Prostate gland (tissue), 2 donors: ENCODE measurements around the gene PRR23E. TPM values are rescaled to one million over a fixed set of nuclear protein-coding genes. Genes with fewer than 3 reads are reported as not detected.

ENCODE experiments used
- DNase-seq: peaks from one replicate; pipeline ENCODE4 v3.0.0-alpha.2; 2019; ENCODE audit warnings: low spot score
- H3K27ac ChIP-seq, 2 donors: fragments of 200-600 bp; sonication (generic); 2 replicates each; pipeline ENCODE4 v1.5.1; 2017 to 2019
- H3K27me3 ChIP-seq: fragments of 200-600 bp; sonication (generic); replicated peaks from 2 replicates; pipeline ENCODE4 v1.5.1; 2019; ENCODE audit not compliant: insufficient read depth
- H3K36me3 ChIP-seq, 2 donors: fragments of 200-600 bp; sonication (generic); 1 replicate in 1 of 2; 2 replicates in 1 of 2; pipeline versions ENCODE4 v1.5.1 to v1.8.1; 2017 to 2019
- H3K4me1 ChIP-seq: fragments of 200-600 bp; sonication (generic); replicated peaks from 2 replicates; pipeline ENCODE4 v1.5.1; 2019
- H3K4me3 ChIP-seq, 2 donors: fragments of 200-600 bp; sonication (generic); 2 replicates each; pipeline ENCODE4 v1.5.1; 2017 to 2019
- H3K9me3 ChIP-seq: fragments of 200-600 bp; sonication (generic); 2 replicates; pipeline ENCODE4 v1.5.1; 2017
- POLR2A ChIP-seq: fragments of 450-650 bp; IDR thresholded peaks from one replicate; pipeline ENCODE4 v1.6.1; 2016; ENCODE audit warnings: antibody characterized with exemption, mild to moderate bottlenecking
- POLR2AphosphoS5 ChIP-seq: sonication (generic); formaldehyde crosslinking; IDR thresholded peaks from one replicate; pipeline ENCODE4 v1.6.1; 2017; ENCODE audit warnings: antibody characterized with exemption
- WGBS: methylation state at CpG from one replicate; pipeline ENCODE4 v1.1.5; 2018; 5-methylcytosine and 5-hydroxymethylcytosine counted together
- intact Hi-C: fragments of 100-400 bp; cut with DNase I; formaldehyde crosslinking; loops from one replicate; pipeline ENCODE4 v1.14.2; 2022
- total RNA-seq, 2 donors: library from RNA; depleted of rRNA; stranded (reverse); fragments of >200 nt; gene quantifications; one replicate each; pipeline ENCODE4 v1.1.0, GENCODE V29; 2016
- TF ChIP-seq, protein P1 (sequence below), 4 experiments: fragments of 200-600 bp in 2 of 4; fragments of 450-650 bp in 2 of 4; sonication (generic) in 2 of 4; IDR thresholded peaks; 1 replicate in 3 of 4; 2 replicates in 1 of 4; pipeline ENCODE4 v1.5.1; 2016 to 2019; ENCODE audit warnings: antibody characterized with exemption in 4 of 4, mild to moderate bottlenecking in 2 of 4, moderate library complexity in 2 of 4

The PRR23E gene
- total RNA-seq, 2 donors from 2014 or later, result not detected

DNA sequence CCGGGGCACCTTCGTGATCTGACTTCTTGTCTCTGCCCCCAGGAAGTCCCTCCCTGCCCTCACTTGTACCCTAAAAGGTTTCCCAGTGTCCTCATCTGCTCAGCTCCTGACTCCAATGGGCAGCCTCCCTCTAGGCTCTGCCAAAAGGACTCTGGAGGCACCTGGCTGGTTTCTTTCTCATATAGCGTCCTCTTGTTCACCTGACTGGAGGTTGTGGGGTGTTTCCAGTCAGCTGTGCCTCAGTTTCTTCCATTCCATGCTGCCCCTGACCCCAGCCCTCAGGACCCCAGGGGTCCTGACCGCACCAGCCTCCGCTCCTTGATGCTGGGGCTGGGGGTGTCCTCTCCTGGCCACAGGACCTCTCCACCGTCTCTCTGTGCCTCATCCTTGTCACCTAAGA is 2.5 kb downstream of the PRR23E start:
- DNase-seq, result no peak
- intact Hi-C loops, result no loop called here
- Histone ChIP-seq H3K36me3 (no peaks in the 10 kb centered on the region), H3K4me3 (no peak overlapping the region), H3K27ac (no peak overlapping the region), H3K27me3 (no peaks in the 10 kb centered on the region), H3K4me1 (no peaks in the 10 kb centered on the region), H3K9me3 (no peaks in the 10 kb centered on the region)
- 93% methylated on average over 6 of the region's 6 CpGs for WGBS
- TF ChIP-seq, protein P1, sequence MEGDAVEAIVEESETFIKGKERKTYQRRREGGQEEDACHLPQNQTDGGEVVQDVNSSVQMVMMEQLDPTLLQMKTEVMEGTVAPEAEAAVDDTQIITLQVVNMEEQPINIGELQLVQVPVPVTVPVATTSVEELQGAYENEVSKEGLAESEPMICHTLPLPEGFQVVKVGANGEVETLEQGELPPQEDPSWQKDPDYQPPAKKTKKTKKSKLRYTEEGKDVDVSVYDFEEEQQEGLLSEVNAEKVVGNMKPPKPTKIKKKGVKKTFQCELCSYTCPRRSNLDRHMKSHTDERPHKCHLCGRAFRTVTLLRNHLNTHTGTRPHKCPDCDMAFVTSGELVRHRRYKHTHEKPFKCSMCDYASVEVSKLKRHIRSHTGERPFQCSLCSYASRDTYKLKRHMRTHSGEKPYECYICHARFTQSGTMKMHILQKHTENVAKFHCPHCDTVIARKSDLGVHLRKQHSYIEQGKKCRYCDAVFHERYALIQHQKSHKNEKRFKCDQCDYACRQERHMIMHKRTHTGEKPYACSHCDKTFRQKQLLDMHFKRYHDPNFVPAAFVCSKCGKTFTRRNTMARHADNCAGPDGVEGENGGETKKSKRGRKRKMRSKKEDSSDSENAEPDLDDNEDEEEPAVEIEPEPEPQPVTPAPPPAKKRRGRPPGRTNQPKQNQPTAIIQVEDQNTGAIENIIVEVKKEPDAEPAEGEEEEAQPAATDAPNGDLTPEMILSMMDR (IDR thresholded peaks at IDR 0.05), result no peak
- TF ChIP-seq POLR2AphosphoS5 (no peak), POLR2A (no peak)

DNA sequence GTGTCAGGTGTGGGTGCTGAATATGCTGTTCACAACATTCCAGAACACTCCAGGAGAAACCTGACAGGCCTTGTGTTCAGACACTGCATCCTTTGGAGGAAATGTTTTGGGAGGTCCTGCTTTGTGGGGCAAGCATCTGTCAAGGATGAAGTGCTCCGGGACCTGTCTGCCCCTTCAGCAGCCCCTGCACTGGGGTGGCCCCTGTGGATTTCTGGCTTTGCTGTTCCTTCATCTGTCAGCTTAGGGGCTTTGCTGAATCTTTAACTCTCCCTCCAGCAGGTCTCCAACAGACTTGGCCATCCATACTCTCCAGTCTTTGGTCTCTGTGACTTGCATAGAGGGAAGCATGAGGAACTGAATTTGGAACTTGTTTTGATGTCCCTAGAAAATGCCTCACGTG is 3.1 kb downstream of the PRR23E start:
- Histone ChIP-seq H3K4me3 (no peak overlapping the region), H3K27ac (no peak overlapping the region), H3K36me3 (no peaks in the 10 kb centered on the region), H3K9me3 (no peaks in the 10 kb centered on the region), H3K4me1 (no peaks in the 10 kb centered on the region), H3K27me3 (no peaks in the 10 kb centered on the region)
- WGBS, result 72% methylated on average over 2 of the region's 2 CpGs
- DNase-seq, result no peak
- intact Hi-C loops, result no loop called here
- TF ChIP-seq POLR2A, result no peak
- TF ChIP-seq POLR2AphosphoS5, result no peak
- TF ChIP-seq, protein P1 (IDR thresholded peaks at IDR 0.05), result no peak

DNA sequence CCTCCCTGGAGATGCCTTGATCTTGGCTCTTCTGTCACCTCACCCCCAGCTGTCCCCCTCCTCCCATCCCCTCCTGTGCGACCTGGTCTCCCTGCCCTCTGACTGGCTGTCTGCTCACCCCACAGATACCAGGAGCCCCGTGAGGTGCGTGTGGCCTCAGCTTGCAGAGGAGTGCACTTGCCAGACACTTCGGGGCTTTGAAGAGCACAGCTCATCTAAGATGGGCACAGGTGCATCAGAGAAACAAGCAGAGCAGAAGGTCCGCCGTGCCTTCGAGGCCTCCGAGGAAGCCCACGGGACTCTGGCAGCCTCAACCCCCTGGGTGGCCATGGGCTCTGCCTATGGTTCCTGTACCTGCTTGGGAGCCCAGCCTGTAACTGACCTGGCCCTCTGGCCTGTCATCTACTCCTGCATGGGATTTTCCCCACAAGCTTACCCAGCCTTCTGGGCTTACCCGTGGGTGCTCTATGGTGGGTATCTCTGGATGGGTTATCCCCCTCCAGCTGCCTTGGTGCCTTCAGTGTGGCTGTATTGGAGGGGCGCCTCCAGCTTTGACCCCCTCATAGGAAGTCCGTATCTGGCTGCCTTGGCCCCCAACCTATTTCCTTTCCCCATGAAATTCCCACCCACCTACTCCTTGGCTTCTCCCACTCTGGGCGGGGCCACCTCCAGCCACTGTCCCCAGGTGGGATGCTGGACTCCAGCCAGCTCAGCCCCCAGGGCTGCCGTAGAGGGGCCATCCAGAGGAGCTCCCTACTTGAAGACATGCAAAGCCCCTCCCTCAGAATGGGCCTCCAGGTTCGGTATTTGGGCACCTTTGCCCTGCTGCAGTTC is 3.8 kb downstream of the PRR23E start:
- Histone ChIP-seq H3K4me3 (no peak overlapping the region), H3K4me1 (no peaks in the 10 kb centered on the region), H3K27ac (no peak overlapping the region), H3K27me3 (no peaks in the 10 kb centered on the region), H3K36me3 (no peaks in the 10 kb centered on the region), H3K9me3 (no peaks in the 10 kb centered on the region)
- 77% methylated on average over 15 of the region's 15 CpGs for WGBS
- no peak for DNase-seq
- TF ChIP-seq, protein P1 (IDR thresholded peaks at IDR 0.05), result no peak
- no peak for TF ChIP-seq POLR2AphosphoS5
- no peak for TF ChIP-seq POLR2A
- intact Hi-C loops, result no loop called here

DNA sequence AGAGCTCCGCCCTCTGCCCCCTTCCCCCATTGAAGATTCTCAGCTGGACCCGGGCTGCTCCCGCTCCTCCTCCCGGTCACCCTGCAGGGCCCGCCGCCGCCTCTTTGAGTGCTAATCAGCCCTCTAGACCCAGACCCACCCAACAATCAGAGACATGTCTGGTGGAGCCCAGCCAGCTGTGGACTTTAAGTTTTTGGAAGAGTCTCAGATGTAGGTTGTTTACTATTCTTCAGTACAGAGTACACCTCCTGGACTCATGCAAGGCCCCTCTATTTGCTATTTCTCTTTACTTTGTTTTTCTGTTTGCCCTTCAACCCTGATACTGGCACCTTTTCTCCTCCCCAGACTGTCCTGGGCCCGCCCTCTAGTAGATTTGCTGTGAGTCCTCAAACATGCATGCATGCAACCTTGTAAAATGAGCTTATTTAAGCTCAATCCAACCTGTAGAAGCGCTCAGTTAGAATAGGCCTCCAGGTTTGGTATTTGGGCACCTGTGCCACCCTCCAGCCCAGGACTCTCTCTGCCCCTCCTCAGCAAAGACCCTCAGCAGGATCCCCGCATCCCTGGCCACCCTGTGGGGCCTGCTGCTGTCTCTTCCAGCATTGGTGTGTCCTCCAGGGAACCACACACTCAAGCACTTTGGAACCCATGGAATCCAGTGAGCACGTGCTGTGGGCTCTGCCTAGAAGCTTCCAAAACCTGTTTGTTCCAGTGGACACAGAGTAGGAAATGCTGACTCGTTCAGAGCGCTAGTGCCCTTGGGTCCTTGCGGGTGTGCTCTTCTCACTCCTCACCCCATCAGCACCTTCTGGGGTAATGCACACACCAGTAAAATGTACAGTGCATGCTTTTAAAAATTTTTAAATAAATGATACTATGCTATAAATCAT is 4.6 kb downstream of the PRR23E start:
- no peaks in the 10 kb centered on the region for H3K9me3 ChIP-seq
- intact Hi-C loops, result no loop called here
- no peak for DNase-seq
- no peaks in the 10 kb centered on the region for H3K4me1 ChIP-seq
- H3K27me3 ChIP-seq, result no peaks in the 10 kb centered on the region
- WGBS, result 56% methylated on average over 14 of the region's 14 CpGs
- H3K27ac ChIP-seq, result no peak overlapping the region
- no peak overlapping the region for H3K4me3 ChIP-seq
- TF ChIP-seq, protein P1 (IDR thresholded peaks at IDR 0.05), result no peak
- TF ChIP-seq POLR2AphosphoS5, result no peak
- no peak for TF ChIP-seq POLR2A
- H3K36me3 ChIP-seq, result no peaks in the 10 kb centered on the region
